DMS 273 treated with DMSO at 0.1 percent for 48 hours (cell line): ENCODE data around the gene GLI3.

ENCODE experiments used
- DNase-seq: peaks from one replicate; lab custom pipeline; 2025; lab: John Stamatoyannopoulos, UW

Gene GLI3

DNA sequence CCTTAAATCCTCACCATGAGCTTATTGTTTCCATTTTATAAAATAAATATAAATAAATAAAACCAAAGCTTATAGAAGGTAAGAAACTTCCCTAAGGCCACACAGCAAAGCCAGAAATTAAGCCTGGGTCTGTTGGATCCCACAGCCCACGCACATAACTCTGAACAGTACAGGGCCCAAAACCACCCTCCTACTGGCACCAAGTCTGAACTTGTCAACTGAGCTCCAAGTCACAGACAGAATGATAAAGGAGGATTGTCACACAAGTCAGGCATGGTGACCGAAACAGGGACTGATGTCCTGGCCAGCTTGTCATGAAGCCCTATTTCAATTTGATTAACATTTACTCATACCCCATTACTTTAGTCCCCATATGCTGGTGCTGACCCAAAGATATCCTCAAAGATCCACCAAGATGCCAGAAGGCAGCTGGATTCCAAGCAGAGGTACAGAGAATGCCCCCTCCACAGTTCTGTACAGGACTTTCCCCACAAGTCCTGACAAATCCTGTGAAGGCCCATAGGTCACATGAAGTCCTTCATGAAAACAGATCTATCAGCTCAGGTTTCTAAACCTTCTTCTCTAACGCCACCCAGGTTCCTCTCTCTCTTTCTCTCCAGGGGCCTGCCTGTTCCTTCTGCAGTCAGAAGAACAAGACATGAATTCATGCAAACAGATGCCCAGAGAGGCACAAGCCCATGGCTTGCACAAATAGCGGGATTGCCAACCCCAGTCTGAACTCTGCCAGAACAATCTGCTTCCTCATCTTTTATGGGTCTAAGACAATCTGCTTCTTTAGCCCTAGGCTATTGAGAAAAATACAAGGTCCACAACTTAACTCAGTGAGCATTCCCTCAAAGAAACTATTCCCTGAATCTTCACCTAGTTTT, 60.9 kb downstream of the GLI3 start:
- DNase-seq: no peak

DNA sequence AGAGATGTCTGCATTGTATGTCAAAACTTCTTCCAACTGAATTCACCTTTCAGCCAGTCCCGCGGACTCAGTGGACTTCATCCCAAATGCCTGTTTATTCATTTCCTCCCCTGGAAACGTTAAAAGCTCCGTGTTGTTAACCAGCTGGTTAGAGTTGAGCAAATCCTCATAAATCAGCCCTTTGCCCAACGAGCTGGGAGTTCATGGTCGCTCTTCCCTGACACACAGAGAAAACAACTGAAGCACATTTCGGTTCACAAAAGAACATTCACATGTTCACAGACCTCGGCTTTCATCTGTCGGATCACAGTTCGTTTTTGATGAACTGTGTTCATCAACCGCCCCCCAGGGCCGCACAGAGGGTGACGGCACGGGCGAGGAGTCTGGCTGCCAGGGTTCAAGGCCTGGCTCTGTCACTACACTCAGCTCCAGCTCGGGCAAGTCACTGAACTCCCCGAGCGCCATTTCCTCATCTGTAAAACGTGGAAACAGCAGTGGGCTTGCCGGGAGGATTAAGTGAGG, 62.6 kb downstream of the GLI3 start:
- no peak for DNase-seq

DNA sequence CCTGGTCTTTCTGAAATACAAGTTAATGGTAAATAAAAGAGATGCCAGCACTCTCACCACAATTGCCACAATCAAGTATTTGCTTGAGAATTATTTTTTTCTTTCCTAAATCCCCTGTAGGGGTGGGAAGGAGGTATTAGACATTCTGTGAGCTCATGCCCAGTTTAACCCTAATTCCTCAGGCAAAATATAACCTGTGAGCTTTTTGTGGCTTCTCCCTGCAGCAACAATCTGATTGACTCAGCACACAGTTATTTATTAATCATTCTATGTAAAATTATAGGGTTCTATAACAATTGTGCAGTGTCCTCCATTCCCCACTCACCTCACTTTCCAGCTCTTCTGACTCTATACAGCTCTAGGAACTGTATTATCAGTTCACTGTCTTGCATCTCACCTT, 66.3 kb downstream of the GLI3 start:
- no peak for DNase-seq

DNA sequence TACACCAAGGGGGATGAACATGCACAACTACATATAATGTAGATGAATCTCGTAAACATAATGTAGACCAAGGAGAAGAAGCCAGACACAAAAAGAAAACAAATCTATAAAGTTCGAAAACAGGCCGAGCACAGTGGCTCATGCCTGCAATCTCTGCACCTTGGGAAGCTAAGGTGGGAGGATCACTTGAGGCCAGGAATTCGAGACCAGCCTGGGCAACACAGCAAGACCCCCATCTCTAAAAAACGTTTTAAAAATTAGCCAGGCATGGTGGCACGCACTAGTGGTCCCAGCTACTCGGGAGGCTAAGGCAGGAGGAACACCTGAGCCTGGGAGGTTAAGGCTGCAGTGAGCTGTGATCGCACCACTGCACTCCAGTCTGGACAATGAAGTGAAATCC, 68.5 kb downstream of the GLI3 start:
- DNase-seq: no peak

DNA sequence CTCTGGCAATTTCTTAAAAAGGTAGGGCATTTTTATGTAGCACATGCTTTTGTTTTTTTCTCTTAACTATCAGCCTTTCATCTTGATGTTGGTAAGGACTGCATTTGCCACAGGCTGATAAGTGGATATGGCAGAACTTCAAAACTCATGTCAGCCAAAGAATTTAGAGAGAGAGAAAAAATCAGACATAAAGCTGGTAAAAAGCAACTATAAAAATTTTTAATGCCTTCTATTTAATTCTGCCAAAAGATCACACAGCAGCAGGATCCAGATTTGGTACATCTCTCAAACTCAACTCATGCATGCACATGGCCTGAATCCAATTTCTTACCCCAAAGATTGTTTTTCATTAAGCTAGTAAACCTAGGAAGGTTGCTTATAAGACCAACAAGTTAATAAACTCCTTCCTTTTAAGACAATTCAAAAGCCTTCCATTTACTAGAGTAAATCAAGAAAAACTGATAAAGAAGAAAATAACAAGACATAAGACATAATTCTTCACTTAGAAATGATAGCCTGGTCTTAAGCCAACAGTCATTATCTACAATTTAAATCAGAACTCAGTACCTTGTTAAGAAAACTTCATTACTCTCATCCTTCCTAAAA, 69.3 kb downstream of the GLI3 start:
- no peak for DNase-seq

DNA sequence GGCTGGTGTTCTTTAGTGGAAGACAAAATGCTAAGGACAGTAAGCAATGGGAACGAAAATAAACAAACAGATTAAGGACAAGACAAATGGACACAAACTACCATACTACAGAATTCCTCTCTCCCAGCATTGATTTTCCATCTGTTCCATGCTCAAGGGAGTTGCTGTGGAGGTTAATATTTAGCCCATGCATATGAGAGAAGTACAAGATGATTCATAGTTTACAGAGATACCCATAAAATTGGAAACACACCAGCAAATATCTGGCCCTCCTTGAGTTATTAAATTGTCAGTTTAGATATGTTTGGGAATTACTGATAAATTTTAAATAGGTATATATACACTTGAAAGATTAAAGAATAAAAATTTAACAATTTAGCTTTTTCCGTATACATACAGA, 69.8 kb downstream of the GLI3 start:
- DNase-seq: no peak

DNA sequence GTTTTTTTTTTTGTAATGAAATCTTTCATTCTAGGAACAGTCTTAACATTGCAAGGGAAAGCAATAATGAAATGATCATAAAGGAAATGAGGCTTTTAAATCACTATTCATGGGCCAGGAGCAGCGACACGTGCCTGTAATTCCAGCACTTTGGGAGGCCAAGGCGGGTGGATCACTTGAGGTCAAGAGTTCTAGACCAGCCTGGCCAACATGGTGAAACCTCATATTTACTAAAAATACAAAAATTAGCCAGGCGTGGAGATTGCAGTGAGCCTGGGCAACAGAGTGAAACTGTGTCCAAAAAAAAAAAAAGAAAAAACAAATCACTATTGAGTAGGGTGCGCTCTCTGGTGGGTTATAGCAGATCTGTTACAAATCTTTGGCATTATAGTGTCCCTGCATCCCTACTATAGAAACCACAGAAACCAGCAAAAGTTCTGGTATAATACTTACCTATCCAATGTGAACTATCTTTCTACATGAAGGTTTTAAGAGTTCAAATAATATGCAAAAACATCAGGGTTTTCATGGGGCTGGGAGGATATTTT, 72.1 kb downstream of the GLI3 start:
- no peak for DNase-seq

DNA sequence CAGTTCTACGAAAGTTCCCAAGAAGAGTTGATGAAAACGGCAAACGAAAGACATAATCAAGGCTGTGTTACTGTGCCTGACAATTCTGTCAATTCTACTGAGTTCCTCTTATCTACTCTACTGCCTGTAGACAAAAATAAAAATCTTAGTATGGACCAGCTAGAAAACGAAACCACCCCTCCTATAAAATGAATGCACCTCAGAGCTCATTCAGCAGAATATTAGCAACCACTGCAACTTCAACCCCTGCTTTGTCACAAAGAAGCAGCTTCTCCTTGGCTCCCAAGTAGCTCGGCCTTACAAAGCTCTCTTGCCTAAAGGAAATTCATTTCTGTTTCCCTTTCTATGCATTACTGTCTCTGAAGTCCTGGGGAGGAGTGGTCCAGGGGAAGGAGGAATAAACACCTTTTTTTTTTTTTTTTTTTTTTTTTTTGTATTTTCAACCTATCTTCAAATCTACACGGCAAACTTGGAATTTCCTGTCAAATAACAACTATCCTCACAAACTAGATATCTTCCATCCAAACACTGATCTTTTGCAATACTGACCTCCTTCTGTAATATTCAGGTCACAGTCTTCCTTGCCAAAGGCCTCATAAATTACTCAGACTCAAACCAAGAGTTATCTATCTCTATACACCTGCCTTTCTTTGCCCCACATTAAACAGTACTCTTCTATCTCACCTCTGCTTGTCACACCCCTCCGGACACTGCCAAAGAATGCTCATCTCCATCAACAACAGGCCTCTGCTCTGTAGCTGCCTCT, 74.3 kb downstream of the GLI3 start:
- DNase-seq: no peak

DNA sequence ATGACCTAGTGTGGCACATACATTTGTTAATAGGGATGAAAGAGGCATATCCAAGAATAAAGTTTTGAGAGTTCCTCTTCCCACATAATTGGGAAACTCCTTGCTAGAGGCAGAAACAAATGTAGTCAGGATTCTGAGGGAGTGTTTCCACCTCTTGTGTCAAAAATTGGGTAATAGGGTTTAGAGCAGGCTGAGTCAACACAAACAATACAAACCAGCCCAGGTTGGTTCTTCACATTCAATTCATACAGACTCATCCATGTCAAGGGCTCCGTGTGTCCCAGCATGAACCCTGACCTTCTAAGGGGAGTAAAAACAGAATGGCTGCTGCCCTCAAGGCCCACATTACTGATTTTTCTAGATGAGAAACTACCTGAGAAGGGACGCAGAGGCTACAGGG, 75.3 kb downstream of the GLI3 start:
- no peak for DNase-seq

DNA sequence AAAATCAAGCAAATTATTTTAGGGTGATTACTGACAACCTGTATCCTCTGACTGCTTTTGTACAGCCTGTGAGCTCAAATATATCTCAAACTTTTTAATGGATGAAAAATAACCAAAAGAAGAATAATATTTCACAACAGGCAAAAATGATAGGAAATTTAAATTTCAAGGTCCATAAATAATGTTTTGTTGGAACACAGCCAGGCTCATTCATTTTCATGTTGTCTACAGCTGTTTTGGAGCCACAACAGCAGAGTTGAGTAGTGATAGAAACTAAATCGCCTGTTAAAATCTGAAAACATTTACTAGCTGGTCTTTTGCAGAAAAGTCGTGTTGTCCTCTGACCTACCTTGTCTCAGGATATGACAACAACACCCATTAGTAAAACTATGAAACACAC, 75.9 kb downstream of the GLI3 start:
- no peak for DNase-seq

DNA sequence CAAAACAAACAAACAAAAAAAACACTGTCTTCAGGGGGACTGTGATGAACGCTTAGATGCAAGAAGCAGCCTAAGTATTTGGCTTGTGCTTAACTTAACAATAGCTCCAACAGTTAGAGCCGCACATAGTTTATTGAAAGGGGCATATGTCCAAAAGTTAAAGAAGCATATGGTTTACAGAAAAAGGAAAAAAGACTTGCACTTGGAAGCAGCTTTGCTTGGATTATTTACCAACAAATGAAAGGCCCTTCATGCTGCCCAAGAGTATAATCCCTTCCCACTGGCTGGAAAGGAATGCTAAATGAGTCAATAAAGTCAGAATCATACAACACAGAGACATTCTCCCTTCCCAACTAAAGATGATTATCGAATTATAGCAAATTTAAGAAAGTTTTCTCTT, 77.9 kb downstream of the GLI3 start:
- DNase-seq: no peak

DNA sequence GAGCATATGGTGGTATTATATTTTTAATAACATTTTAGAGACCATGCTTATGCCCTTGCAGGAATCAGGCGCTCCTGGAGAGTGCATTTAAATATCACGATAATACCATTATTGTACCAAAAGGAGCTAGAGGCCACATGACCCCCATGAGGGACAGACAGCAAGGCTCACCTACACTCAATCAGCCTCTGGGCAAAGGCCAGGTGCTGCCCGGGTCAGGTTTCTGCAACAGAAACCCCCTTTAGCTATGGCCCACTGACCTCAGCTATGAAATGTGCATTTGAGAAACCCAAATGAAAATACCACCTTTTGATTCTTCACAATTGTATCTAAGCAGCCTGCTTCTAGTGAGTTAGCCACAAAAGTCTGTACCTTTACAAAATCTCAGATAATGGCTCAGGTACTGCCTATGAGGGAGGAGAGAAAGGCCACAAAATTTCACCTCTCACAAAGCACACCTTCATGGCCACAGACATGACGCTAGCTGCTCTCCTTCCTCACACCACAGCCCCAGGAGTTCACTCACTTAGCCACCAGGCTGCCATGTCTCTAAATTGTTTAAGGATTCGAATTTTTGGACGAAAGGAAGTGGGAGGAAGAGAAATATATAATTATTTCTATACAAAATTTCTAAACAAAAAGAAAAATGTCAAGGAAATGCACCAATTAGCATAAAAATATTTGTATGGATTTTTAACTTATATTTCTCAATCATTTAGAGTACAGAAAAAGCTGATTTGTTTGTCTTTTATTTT, 79.9 kb downstream of the GLI3 start:
- no peak for DNase-seq

DNA sequence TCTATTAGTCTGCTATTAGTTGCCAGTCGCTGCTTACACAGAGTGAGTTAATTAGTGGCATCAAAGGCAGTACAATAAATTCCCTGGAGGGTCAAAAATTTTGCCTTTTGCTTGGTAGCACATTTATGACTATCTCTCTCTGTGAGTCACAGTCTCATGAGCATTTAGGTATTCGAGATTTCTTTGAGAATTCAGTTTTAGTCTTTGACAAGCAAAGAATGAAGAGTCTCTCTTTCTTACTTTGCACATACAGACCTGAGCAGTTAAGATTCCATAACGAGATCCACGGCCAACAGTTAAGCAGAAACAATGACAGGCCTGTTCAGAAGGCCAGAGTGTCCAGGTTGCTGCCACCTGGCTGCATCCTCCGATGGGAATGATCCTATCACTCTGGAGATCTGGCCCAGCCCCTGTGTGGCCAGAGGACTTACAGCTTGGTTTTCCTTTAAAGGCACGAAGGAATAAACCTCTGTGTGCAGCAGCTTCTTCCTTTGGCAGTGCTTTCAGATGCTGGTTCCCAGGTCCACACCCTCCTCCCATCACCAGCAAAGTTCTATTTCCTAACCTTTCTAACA, 80.6 kb downstream of the GLI3 start:
- DNase-seq: no peak

DNA sequence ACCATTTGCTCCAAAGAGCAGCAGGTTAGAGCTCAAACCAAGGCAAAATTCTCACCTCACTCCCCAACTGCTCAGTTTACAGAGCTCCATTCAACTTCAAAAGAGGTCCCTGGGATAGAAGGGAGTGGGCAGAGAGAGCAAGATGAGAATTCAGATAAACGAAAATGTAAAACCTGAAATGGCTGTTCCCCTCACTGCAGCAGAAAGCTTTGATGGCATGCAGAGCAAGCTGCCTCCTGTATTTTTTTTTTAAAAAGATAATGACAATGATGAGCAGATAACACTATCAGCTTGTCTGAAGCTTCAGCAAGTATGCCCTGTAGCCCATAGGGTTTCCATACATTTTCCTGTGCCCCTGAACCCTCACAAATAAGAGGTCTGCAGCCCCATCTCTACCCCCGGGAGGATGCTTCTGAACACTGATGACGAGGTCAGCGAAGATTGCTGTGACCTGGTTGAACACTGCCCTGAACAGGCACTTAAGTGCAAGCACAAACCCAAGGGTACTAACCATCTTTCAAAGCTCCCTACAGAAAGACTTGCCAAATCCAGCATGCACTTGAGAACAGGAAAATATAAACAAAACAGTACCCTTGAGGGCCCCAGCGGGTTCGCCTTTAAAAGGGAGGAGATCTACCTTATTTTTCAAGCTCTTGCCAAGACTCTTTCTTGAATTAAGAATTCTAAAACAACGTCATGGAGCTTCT, 81.3 kb downstream of the GLI3 start:
- no peak for DNase-seq

DNA sequence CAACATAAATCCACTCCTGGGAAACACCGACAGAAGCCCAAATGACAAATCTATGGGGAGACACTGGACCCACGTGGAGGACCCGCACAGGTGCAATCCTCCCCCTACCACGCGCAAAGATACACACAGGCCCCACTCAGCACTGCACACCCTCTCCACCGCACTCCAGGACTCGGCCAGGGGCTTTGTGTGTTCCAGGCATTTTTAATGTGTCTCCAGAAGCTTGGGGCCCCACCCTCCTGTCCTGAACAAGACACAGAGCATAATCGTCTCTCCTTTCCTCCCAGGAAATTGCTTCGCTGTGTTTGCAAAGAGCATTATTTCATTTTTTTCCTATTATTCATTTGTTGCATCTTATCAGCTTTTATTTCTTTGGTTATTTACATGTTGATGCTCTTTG, 82.8 kb downstream of the GLI3 start:
- DNase-seq: no peak

DNA sequence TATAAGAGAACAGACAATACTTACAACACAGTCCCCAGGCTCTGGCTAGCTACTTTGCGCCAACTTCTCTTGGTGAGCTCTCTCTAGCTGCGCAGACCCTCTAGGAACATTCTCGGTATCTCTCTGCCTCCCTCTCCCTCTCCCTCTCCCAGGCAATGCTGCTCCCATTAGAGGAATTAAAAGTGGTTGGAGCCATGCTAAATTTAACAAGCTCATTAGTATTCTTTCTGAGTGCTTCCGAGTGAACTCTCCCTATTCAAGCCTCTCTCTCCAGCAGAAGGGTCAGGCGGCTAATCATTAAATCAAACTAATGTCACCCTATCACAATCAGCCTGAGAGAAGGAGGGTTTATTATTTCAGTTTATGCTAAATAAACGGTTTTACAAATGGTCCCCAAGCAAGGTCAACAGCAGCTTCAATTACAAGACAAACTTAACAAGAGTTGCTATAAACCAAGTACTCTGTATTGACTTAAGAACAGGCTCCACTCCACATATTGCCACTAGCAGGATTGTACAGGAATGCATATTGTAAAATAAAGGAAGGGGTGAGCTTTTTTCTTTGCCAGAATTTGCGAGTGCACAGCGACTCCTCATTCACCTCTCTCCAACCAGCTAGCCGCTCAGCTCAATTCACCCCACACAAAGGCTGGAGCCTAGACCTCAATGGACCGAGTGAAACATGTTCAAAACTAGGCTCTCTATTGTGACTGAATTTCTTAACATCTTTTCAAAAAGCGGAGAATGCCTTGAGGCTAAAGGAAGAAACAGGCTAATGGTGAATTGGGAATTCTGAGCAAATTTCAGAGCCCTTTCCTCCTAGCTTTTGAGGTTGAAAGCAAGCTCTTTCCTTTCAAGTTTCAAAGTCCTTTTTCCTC, 84.4 kb downstream of the GLI3 start:
- no peak for DNase-seq

DNA sequence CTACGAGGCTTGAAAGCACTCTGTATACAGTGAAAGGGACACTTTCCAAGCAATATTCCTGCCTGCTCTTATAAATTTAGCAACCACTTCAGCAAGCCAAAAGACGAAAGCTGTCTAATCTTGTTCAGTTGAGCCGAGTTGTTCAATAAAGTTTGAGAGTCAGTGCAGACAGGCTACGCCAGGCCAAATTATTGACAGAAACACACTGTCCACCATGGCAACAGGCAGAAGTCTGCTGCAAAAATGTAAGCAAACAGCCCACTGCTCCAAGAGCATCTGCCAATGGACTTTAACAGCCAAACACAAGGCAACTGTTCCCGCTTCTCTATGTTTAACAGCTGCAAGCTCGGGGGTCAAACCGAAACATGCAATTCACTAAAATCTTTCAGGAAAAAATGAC, 85.7 kb downstream of the GLI3 start:
- DNase-seq: no peak

DNA sequence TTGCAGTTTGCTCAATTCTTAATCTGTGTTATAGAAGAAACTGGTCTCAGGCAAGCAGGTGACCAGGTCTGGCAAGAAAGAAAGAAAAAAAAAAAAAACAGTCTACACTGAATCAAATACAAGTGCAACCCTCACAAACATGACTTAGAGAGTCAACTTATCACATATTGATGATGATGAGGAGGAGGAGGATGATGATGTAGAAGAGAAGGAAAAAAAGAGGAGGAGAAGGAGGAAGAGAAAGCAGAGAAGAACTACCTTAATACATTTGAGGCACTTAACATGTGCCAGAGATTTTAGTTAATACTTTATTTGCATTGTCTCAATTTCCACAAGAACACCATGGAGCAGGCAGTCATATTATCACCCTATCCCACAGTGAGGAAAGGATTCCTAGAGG, 91.5 kb downstream of the GLI3 start:
- DNase-seq: no peak

DNA sequence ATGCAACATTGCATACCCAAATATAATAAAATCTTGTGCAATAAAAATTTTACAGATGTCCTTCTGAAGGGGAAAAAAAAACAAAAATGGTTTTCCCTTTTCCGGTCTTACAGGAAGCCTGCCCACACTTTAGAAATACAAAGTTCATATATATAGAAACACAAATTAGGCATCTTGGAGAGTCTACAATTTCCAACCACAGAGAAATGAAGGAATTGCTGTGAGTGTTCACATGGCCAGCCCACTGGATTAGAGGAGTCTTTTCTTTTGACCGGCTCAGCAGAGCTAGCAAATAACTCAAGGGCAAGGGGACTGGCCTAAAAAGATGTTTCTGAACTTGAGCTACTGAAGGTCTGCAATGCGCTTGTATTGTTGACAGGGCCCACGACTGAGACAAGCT, 92.4 kb downstream of the GLI3 start:
- no peak for DNase-seq
